Measurements from ENCODE around the gene PIP4K2A.

Gene PIP4K2A

GRCh38 chr10:22651276-22651980 is 63.0 kb downstream of the PIP4K2A start:
- peaks cover 45% of the 10 kb centered on the region for H3K4me1 ChIP-seq (ENCODE audit: control insufficient read depth, insufficient read depth, low read length)

GRCh38 chr10:22649994-22650393 is 64.4 kb downstream of the PIP4K2A start:
- Histone ChIP-seq H3K9ac (ENCODE audit: low read depth, low read length) (no peak overlapping the region), H3K36me3 (ENCODE audit: control insufficient read depth, insufficient read depth, low read length) (no peaks in the 10 kb centered on the region; the same call in 1 of the 2 replicates), H3K4me1 (ENCODE audit: control insufficient read depth, insufficient read depth, low read length) (peaks cover 38% of the 10 kb centered on the region), H3K27ac (ENCODE audit: low read depth, low read length) (no peak overlapping the region), H3K27me3 (ENCODE audit: control insufficient read depth, insufficient read depth, low read length) (no peaks in the 10 kb centered on the region), H3K9me3 (ENCODE audit: control insufficient read depth, insufficient read depth, low read length) (no peaks in the 10 kb centered on the region), H3K4me3 (ENCODE audit: low read depth, low read length) (no peak overlapping the region)

More at GRCh38 chr10:22651276-22651980, 63.0 kb downstream of the PIP4K2A start:
- H3K9me3 ChIP-seq (ENCODE audit: control insufficient read depth, insufficient read depth, low read length) = no peaks in the 10 kb centered on the region
- H3K9ac ChIP-seq (ENCODE audit: low read depth, low read length) = no peak overlapping the region
- no peaks in the 10 kb centered on the region; the same call in 1 of the 2 replicates for H3K36me3 ChIP-seq (ENCODE audit: control insufficient read depth, insufficient read depth, low read length)
- no peak overlapping the region for H3K27ac ChIP-seq (ENCODE audit: low read depth, low read length)
- H3K4me3 ChIP-seq (ENCODE audit: low read depth, low read length) = no peak overlapping the region
- H3K27me3 ChIP-seq (ENCODE audit: control insufficient read depth, insufficient read depth, low read length) = no peaks in the 10 kb centered on the region

GRCh38 chr10:22649390-22649841 is 65.0 kb downstream of the PIP4K2A start:
- no peaks in the 10 kb centered on the region; the same call in 1 of the 2 replicates for H3K36me3 ChIP-seq (ENCODE audit: control insufficient read depth, insufficient read depth, low read length)
- no peak overlapping the region for H3K4me3 ChIP-seq (ENCODE audit: low read depth, low read length)
- peaks cover 33% of the 10 kb centered on the region for H3K4me1 ChIP-seq (ENCODE audit: control insufficient read depth, insufficient read depth, low read length)
- H3K27ac ChIP-seq (ENCODE audit: low read depth, low read length) = no peak overlapping the region
- H3K27me3 ChIP-seq (ENCODE audit: control insufficient read depth, insufficient read depth, low read length) = no peaks in the 10 kb centered on the region
- no peak overlapping the region for H3K9ac ChIP-seq (ENCODE audit: low read depth, low read length)
- no peaks in the 10 kb centered on the region for H3K9me3 ChIP-seq (ENCODE audit: control insufficient read depth, insufficient read depth, low read length)

GRCh38 chr10:22648547-22648961 is 65.8 kb downstream of the PIP4K2A start:
- H3K4me3 ChIP-seq (ENCODE audit: low read depth, low read length) = no peak overlapping the region
- no peaks in the 10 kb centered on the region for H3K27me3 ChIP-seq (ENCODE audit: control insufficient read depth, insufficient read depth, low read length)
- no peaks in the 10 kb centered on the region for H3K9me3 ChIP-seq (ENCODE audit: control insufficient read depth, insufficient read depth, low read length)
- no peak overlapping the region for H3K9ac ChIP-seq (ENCODE audit: low read depth, low read length)
- peaks cover 32% of the 10 kb centered on the region for H3K4me1 ChIP-seq (ENCODE audit: control insufficient read depth, insufficient read depth, low read length)
- H3K27ac ChIP-seq (ENCODE audit: low read depth, low read length) = no peak overlapping the region
- H3K36me3 ChIP-seq (ENCODE audit: control insufficient read depth, insufficient read depth, low read length) = no peaks in the 10 kb centered on the region; the same call in 1 of the 2 replicates

GRCh38 chr10:22647244-22647643 is 67.1 kb downstream of the PIP4K2A start:
- Histone ChIP-seq H3K27me3 (ENCODE audit: control insufficient read depth, insufficient read depth, low read length) (no peaks in the 10 kb centered on the region), H3K4me3 (ENCODE audit: low read depth, low read length) (no peak overlapping the region), H3K4me1 (ENCODE audit: control insufficient read depth, insufficient read depth, low read length) (peaks cover 32% of the 10 kb centered on the region), H3K27ac (ENCODE audit: low read depth, low read length) (no peak overlapping the region), H3K9ac (ENCODE audit: low read depth, low read length) (no peak overlapping the region), H3K9me3 (ENCODE audit: control insufficient read depth, insufficient read depth, low read length) (no peaks in the 10 kb centered on the region), H3K36me3 (ENCODE audit: control insufficient read depth, insufficient read depth, low read length) (no peaks in the 10 kb centered on the region; the same call in 1 of the 2 replicates)

- Histone ChIP-seq H3K4me1 (ENCODE audit: control insufficient read depth, insufficient read depth, low read length) (peaks cover 32% of the 10 kb centered on the region), H3K27ac (ENCODE audit: low read depth, low read length) (no peak overlapping the region), H3K4me3 (ENCODE audit: low read depth, low read length) (no peak overlapping the region), H3K36me3 (ENCODE audit: control insufficient read depth, insufficient read depth, low read length) (no peaks in the 10 kb centered on the region; the same call in 1 of the 2 replicates), H3K9me3 (ENCODE audit: control insufficient read depth, insufficient read depth, low read length) (no peaks in the 10 kb centered on the region), H3K27me3 (ENCODE audit: control insufficient read depth, insufficient read depth, low read length) (no peaks in the 10 kb centered on the region), H3K9ac (ENCODE audit: low read depth, low read length) (no peak overlapping the region)
Measured at GRCh38 chr10:22646388-22646853, 68.0 kb downstream of the PIP4K2A start.

GRCh38 chr10:22644222-22644621 is 70.2 kb downstream of the PIP4K2A start:
- Histone ChIP-seq H3K9ac (ENCODE audit: low read depth, low read length) (no peak overlapping the region), H3K9me3 (ENCODE audit: control insufficient read depth, insufficient read depth, low read length) (no peaks in the 10 kb centered on the region), H3K36me3 (ENCODE audit: control insufficient read depth, insufficient read depth, low read length) (no peaks in the 10 kb centered on the region), H3K4me1 (ENCODE audit: control insufficient read depth, insufficient read depth, low read length) (peaks cover 27% of the 10 kb centered on the region), H3K27me3 (ENCODE audit: control insufficient read depth, insufficient read depth, low read length) (no peaks in the 10 kb centered on the region), H3K4me3 (ENCODE audit: low read depth, low read length) (no peak overlapping the region), H3K27ac (ENCODE audit: low read depth, low read length) (no peak overlapping the region)

GRCh38 chr10:22643775-22644174 is 70.6 kb downstream of the PIP4K2A start:
- H3K4me3 ChIP-seq (ENCODE audit: low read depth, low read length) = no peak overlapping the region
- H3K9ac ChIP-seq (ENCODE audit: low read depth, low read length) = no peak overlapping the region
- H3K36me3 ChIP-seq (ENCODE audit: control insufficient read depth, insufficient read depth, low read length) = no peaks in the 10 kb centered on the region
- H3K4me1 ChIP-seq (ENCODE audit: control insufficient read depth, insufficient read depth, low read length) = peaks cover 24% of the 10 kb centered on the region
- no peaks in the 10 kb centered on the region for H3K27me3 ChIP-seq (ENCODE audit: control insufficient read depth, insufficient read depth, low read length)
- H3K9me3 ChIP-seq (ENCODE audit: control insufficient read depth, insufficient read depth, low read length) = no peaks in the 10 kb centered on the region
- H3K27ac ChIP-seq (ENCODE audit: low read depth, low read length) = no peak overlapping the region

GRCh38 chr10:22643116-22643515 is 71.3 kb downstream of the PIP4K2A start:
- Histone ChIP-seq H3K27ac (ENCODE audit: low read depth, low read length) (no peak overlapping the region), H3K27me3 (ENCODE audit: control insufficient read depth, insufficient read depth, low read length) (no peaks in the 10 kb centered on the region), H3K4me1 (ENCODE audit: control insufficient read depth, insufficient read depth, low read length) (peaks cover 17% of the 10 kb centered on the region), H3K4me3 (ENCODE audit: low read depth, low read length) (no peak overlapping the region), H3K9me3 (ENCODE audit: control insufficient read depth, insufficient read depth, low read length) (no peaks in the 10 kb centered on the region), H3K36me3 (ENCODE audit: control insufficient read depth, insufficient read depth, low read length) (no peaks in the 10 kb centered on the region), H3K9ac (ENCODE audit: low read depth, low read length) (no peak overlapping the region)

GRCh38 chr10:22641743-22642142 is 72.6 kb downstream of the PIP4K2A start:
- Histone ChIP-seq H3K9me3 (ENCODE audit: control insufficient read depth, insufficient read depth, low read length) (no peaks in the 10 kb centered on the region), H3K36me3 (ENCODE audit: control insufficient read depth, insufficient read depth, low read length) (no peaks in the 10 kb centered on the region), H3K27me3 (ENCODE audit: control insufficient read depth, insufficient read depth, low read length) (no peaks in the 10 kb centered on the region), H3K27ac (ENCODE audit: low read depth, low read length) (no peak overlapping the region), H3K4me3 (ENCODE audit: low read depth, low read length) (no peak overlapping the region), H3K4me1 (ENCODE audit: control insufficient read depth, insufficient read depth, low read length) (peaks cover 5% of the 10 kb centered on the region), H3K9ac (ENCODE audit: low read depth, low read length) (no peak overlapping the region)

GRCh38 chr10:22640359-22640758 is 74.0 kb downstream of the PIP4K2A start:
- Histone ChIP-seq H3K4me3 (ENCODE audit: low read depth, low read length) (no peak overlapping the region), H3K27ac (ENCODE audit: low read depth, low read length) (no peak overlapping the region), H3K4me1 (ENCODE audit: control insufficient read depth, insufficient read depth, low read length) (no peaks in the 10 kb centered on the region), H3K27me3 (ENCODE audit: control insufficient read depth, insufficient read depth, low read length) (no peaks in the 10 kb centered on the region), H3K36me3 (ENCODE audit: control insufficient read depth, insufficient read depth, low read length) (no peaks in the 10 kb centered on the region), H3K9me3 (ENCODE audit: control insufficient read depth, insufficient read depth, low read length) (no peaks in the 10 kb centered on the region), H3K9ac (ENCODE audit: low read depth, low read length) (no peak overlapping the region)

Data from HUES48 (cell line).